Muscle of back (tissue), 11 donors: ENCODE data around the gene CLCNKB. TPM values are rescaled to one million over a fixed set of nuclear protein-coding genes. Genes with fewer than 3 reads are reported as not detected.
"Not testable (repeated sequence)": the region's sequence is repeated elsewhere in the genome, so short reads cannot be mapped to it uniquely, and the experiment has no call there.

Experiments used
- DNase-seq, 3 donors: peaks; one replicate each; pipeline versions ENCODE4 v3.0.0 to v3.0.0-alpha.2; 2013
- polyA plus RNA-seq, 10 donors: library from polyadenylated mRNA; unstranded; fragments of 120-200 nt; gene quantifications; one replicate each; pipeline ENCODE4 v1.2.1, GENCODE V29; 2013; ENCODE audit not compliant: insufficient read length in 10 of 10

Gene CLCNKB
- polyA plus RNA-seq, 10 donors: 0.07 to 0.44 (median 0.16) TPM; not detected in 3

GRCh38 chr1:16014509-16015482 lies 28.8 kb upstream of the CLCNKB start:
- peak in 1 of 3 donors; percentile 73 for DNase-seq

GRCh38 chr1:16015491-16015890 lies 28.1 kb upstream of the CLCNKB start:
- DNase-seq: no peak

- no peak for DNase-seq
These were observed 27.4 kb upstream of the CLCNKB start for GRCh38 chr1:16015960-16016901.

GRCh38 chr1:16017076-16017460 lies 26.5 kb upstream of the CLCNKB start:
- DNase-seq: no peak

GRCh38 chr1:16017461-16018303 lies 25.9 kb upstream of the CLCNKB start, which contains the start of gene HSPB7:
Gene HSPB7 (minus strand): TSS chr1:16018043. CDS start chr1:16017963, 80 bp downstream.
- peak; percentile 86 to 95 (median 91) for DNase-seq

GRCh38 chr1:16018308-16018707 lies 25.3 kb upstream of the CLCNKB start:
- DNase-seq: peak in 1 of 3 donors; percentile 26

GRCh38 chr1:16018749-16019643 lies 24.6 kb upstream of the CLCNKB start:
- no peak for DNase-seq

- peak in 2 of 3 donors; percentile 46 to 49 for DNase-seq
These were observed 23.8 kb upstream of the CLCNKB start for GRCh38 chr1:16019644-16020277.

- no peak for DNase-seq
These were observed 23.3 kb upstream of the CLCNKB start for GRCh38 chr1:16020325-16020724.

GRCh38 chr1:16020878-16021277 lies 22.7 kb upstream of the CLCNKB start:
- DNase-seq: not testable (repeated sequence)

- DNase-seq: no peak
These were observed 21.9 kb upstream of the CLCNKB start, which contains the start of gene CLCNKA for GRCh38 chr1:16021681-16022080. Gene CLCNKA (plus strand): TSS chr1:16022036. CDS start chr1:16022620, 584 bp downstream.

GRCh38 chr1:16022393-16022792 lies 21.2 kb upstream of the CLCNKB start:
- DNase-seq: no peak

GRCh38 chr1:16023050-16023653 lies 20.4 kb upstream of the CLCNKB start:
- DNase-seq: no peak

- DNase-seq: not testable (repeated sequence)
These were observed 17.3 kb upstream of the CLCNKB start for GRCh38 chr1:16026302-16026701.

- no peak for DNase-seq
These were observed 16.7 kb upstream of the CLCNKB start for GRCh38 chr1:16026723-16027484.

GRCh38 chr1:16028237-16029002 lies 15.2 kb upstream of the CLCNKB start:
- DNase-seq: no peak

- not testable (repeated sequence) for DNase-seq
These were observed 14.6 kb upstream of the CLCNKB start for GRCh38 chr1:16029003-16029268.

GRCh38 chr1:16029288-16029687 lies 14.3 kb upstream of the CLCNKB start:
- DNase-seq: no peak
